ENCODE results near the gene TSSK6.

GRCh38 chr19:19538061-19538784, 22.9 kb upstream of the TSSK6 start, which contains the start of gene CILP2:
- TF ChIP-seq CTCF (optimal IDR thresholded peaks at IDR 0.05 in 1 of 3, IDR thresholded peaks at IDR 0.05 in 1 of 3, conservative IDR thresholded peaks at IDR 0.05 in 1 of 3; ENCODE audit: extremely low read depth in 1 of 3, insufficient read depth in 2 of 3, low read length in 3 of 3): no peak
- peak; percentile 30 for TF ChIP-seq EZH2 (IDR thresholded peaks at IDR 0.05; ENCODE audit: low read length)
